Activated B cell treated with CpG ODN at 0.5 μM for 24 hours (primary cell): ENCODE data around the gene ARHGEF11. TPM values are rescaled to one million over a fixed set of nuclear protein-coding genes. Genes with fewer than 3 reads are reported as not detected.

Source experiments
- ATAC-seq: fragments of 200-7000 bp; cut with Tn5 transposase; one replicate; pipeline ENCODE4 v1.10.0; 2021; ENCODE audit warnings: low read depth, mild to moderate bottlenecking, moderate library complexity
- CTCF ChIA-PET: fragments of 350-600 bp; sonication (Branson Sonifier 250); formaldehyde crosslinking; loops from one replicate; lab custom pipeline; 2021; ENCODE audit warnings: antibody characterized with exemption; lab: Charles Lee
- POLR2A ChIA-PET: fragments of 350-600 bp; sonication (Branson Sonifier 250); formaldehyde crosslinking; loops from one replicate; lab custom pipeline; 2021; ENCODE audit warnings: antibody characterized with exemption; lab: Charles Lee
- DNase-seq: peaks from one replicate; pipeline ENCODE4 v3.0.0; 2022
- H3K27ac Mint-ChIP-seq: one replicate; pipeline ENCODE4 v1.8.0; 2020; ENCODE audit warnings: mixed read lengths
- H3K27me3 Mint-ChIP-seq: one replicate; pipeline ENCODE4 v1.8.0; 2021; ENCODE audit warnings: mixed read lengths
- H3K36me3 Mint-ChIP-seq: one replicate; pipeline ENCODE4 v1.8.0; 2021; ENCODE audit warnings: low read depth, mixed read lengths
- H3K4me1 Mint-ChIP-seq: one replicate; pipeline ENCODE4 v1.8.0; 2021; ENCODE audit warnings: mixed read lengths
- H3K4me3 Mint-ChIP-seq: one replicate; pipeline ENCODE4 v1.8.0; 2020; ENCODE audit warnings: mild to moderate bottlenecking, mixed read lengths
- H3K9me3 Mint-ChIP-seq: one replicate; pipeline ENCODE4 v1.8.0; 2020; ENCODE audit warnings: mixed read lengths
- intact Hi-C: fragments of 100-400 bp; cut with micrococcal nuclease; formaldehyde crosslinking; loops from one replicate; pipeline ENCODE4 v1.15.1; 2024
- total RNA-seq: library from RNA; stranded (reverse); gene quantifications from 2 replicates; pipeline ENCODE4 v1.2.3, GENCODE V29; 2022
- TF ChIP-seq, protein P1 (sequence below): fragments of 200-600 bp; IDR thresholded peaks from one replicate; pipeline ENCODE4 v1.8.0; 2022; ENCODE audit warnings: antibody characterized with exemption, mild to moderate bottlenecking

The ARHGEF11 gene
- total RNA-seq, 1 donor from 2014 or later: 0.95 TPM

DNA sequence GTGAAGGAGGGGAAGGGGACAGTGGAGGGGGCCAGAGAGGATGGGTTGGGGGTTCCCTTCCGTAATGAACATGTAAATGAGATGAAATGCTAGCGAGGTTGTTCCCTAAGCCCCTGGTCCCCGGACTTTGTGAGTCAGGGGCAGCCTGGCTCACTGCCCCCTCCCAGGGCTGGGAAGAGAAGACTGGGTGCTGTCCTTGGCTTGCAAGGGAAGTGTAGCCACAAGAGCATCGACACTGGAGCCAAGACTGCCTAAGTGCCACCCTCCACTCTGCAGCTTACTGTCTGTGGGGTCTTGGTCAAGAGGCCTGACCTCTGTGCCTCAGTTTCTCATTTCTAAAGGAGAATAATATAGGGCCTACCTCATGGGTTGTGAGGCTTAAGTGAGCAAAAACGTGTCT lies 151.5 kb downstream of the ARHGEF11 start:
- Mint-ChIP-seq H3K9me3 (no peaks in the 10 kb centered on the region), H3K27me3 (peaks cover 69% of the 10 kb centered on the region), H3K36me3 (no peaks in the 10 kb centered on the region), H3K4me3 (no peak overlapping the region), H3K4me1 (peaks cover 9% of the 10 kb centered on the region), H3K27ac (no peak overlapping the region)
- intact Hi-C loops: loop anchor here (5.0 kb wide), 2 partner anchors 33 to 82 kb away; no protein-coding TSS in a partner anchor
- CTCF ChIA-PET: no interaction called here
- DNase-seq (no peak), ATAC-seq (no peak)
- POLR2A ChIA-PET: no interaction called here
- TF ChIP-seq, protein P1, sequence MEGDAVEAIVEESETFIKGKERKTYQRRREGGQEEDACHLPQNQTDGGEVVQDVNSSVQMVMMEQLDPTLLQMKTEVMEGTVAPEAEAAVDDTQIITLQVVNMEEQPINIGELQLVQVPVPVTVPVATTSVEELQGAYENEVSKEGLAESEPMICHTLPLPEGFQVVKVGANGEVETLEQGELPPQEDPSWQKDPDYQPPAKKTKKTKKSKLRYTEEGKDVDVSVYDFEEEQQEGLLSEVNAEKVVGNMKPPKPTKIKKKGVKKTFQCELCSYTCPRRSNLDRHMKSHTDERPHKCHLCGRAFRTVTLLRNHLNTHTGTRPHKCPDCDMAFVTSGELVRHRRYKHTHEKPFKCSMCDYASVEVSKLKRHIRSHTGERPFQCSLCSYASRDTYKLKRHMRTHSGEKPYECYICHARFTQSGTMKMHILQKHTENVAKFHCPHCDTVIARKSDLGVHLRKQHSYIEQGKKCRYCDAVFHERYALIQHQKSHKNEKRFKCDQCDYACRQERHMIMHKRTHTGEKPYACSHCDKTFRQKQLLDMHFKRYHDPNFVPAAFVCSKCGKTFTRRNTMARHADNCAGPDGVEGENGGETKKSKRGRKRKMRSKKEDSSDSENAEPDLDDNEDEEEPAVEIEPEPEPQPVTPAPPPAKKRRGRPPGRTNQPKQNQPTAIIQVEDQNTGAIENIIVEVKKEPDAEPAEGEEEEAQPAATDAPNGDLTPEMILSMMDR: no peak

DNA sequence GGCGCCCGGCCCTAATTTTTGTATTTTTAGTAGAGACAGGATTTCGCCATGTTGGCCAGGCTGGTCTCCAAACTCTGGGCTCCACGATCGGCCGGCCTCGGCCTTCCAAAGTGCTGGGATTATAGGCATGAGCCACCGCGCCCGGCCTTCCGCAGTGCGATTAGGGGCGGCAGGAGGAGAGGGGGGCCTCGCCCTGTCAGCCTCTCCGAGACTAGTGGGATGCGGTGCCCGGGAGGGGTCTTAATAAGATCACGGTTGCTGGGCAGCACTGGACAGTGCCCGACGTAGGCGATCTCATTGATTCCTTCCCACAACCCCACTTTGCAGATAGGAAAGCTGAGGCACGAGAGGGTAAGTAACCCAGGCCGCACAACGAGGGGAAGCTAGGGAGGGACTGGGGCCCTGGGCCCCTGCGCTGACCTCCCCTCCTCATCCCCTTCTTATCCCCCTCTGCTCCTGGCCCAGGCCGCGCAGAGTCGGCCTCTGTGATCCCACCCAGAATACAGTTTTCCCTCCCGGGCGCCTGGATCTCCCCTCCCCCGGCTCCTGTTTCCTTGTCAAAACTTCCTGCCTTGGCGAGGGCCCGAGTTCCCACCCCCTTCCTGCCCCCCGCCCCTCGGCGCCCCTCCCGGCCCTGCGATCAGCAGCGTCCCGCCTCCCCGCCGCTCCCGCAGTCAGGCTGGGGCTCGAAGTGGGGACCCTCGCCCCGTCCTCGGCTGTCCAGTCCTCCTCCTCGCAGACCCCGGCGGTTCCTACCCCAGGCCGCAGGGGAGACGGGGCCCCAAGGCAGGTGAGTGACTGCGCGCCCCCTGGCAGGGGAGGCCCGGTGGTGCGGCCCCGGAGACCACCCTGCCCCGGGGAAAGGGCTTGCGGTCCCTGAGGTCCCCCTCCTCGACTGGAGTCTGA lies 152.2 kb downstream of the ARHGEF11 start, which contains the start of gene PEAR1:
PEAR1 (plus strand) TSS at position 671 of the 906 bp plus-strand sequence. CDS start 10,209 bp downstream, outside the sequence.
- CTCF ChIA-PET: interaction anchor here (1.6 kb wide), 1 partner anchor 167 kb away, joined by 5 read pairs; no protein-coding TSS in a partner anchor
- intact Hi-C loops: loop anchor here (5.0 kb wide), 2 partner anchors 34 to 81 kb away; no protein-coding TSS in a partner anchor
- ATAC-seq: no peak
- TF ChIP-seq, protein P1: no peak
- peaks cover 9% of the 10 kb centered on the region for H3K4me1 Mint-ChIP-seq
- peak within 1 kb of the TSS; percentile 61 for H3K4me3 Mint-ChIP-seq
- H3K9me3 Mint-ChIP-seq: no peaks in the 10 kb centered on the region
- DNase-seq: no peak
- peaks cover 69% of the 10 kb centered on the region for H3K27me3 Mint-ChIP-seq
- no peaks in the 10 kb centered on the region for H3K36me3 Mint-ChIP-seq
- H3K27ac Mint-ChIP-seq: no peak within 1 kb of the TSS
- POLR2A ChIA-PET: no interaction called here

DNA sequence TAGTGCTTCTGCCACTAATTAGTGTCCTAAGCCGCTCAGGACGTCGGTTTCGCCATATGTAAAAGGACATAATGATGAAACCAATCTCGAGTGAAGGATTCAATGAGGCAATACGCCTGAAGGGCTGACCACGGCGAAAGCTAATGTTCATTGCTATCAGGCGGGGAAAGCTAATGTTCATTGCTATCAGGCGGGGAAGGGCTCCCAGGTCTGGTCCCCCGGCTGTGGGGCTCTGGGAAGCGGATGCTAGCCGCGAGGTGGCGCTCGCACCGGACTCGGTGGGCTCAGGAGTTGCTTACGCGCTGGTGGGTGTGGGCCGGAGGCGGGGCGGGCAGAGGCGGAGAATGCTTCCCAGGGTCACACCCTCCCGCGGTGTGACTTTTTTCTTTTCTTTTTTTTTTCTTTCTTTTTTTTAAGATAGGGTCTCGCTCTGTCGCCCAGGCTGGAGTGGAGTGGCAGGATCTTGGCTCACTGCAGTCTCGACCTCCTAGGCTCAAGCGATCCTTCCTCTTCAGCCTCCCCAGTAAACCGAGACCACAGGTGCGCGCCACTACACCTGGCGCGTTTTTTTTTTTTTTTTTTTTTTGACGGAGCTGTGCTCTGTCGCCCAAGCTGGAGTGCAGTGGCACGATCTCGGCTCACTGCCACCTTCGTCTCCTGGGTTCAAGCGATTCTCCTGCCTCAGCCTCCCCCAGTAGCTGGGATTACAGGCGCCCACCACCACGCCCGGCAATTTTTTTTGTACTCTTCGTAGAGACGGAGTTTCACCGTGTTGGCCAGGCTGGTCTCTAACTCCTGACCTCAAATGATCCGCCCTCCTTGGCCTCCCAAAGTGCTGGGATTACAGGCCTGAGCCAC lies 153.1 kb downstream of the ARHGEF11 start:
- ATAC-seq: peak; percentile 90
- peaks cover 9% of the 10 kb centered on the region for H3K4me1 Mint-ChIP-seq
- H3K9me3 Mint-ChIP-seq: no peaks in the 10 kb centered on the region
- ChIA-PET POLR2A (no interaction called here), CTCF (interaction anchor here (0.6 to 4.2 kb wide), 3 partner anchors 11 to 203 kb away, joined by 3 to 53 read pairs (median 5); no protein-coding TSS in a partner anchor)
- TF ChIP-seq, protein P1: peak; percentile 32
- H3K4me3 Mint-ChIP-seq: peak overlapping the region; percentile 61
- no peak overlapping the region for H3K27ac Mint-ChIP-seq
- intact Hi-C loops: loop anchor here (5.0 kb wide), 2 partner anchors 35 to 80 kb away; no protein-coding TSS in a partner anchor
- peaks cover 64% of the 10 kb centered on the region for H3K27me3 Mint-ChIP-seq
- peak; percentile 70 for DNase-seq
- H3K36me3 Mint-ChIP-seq: no peaks in the 10 kb centered on the region

DNA sequence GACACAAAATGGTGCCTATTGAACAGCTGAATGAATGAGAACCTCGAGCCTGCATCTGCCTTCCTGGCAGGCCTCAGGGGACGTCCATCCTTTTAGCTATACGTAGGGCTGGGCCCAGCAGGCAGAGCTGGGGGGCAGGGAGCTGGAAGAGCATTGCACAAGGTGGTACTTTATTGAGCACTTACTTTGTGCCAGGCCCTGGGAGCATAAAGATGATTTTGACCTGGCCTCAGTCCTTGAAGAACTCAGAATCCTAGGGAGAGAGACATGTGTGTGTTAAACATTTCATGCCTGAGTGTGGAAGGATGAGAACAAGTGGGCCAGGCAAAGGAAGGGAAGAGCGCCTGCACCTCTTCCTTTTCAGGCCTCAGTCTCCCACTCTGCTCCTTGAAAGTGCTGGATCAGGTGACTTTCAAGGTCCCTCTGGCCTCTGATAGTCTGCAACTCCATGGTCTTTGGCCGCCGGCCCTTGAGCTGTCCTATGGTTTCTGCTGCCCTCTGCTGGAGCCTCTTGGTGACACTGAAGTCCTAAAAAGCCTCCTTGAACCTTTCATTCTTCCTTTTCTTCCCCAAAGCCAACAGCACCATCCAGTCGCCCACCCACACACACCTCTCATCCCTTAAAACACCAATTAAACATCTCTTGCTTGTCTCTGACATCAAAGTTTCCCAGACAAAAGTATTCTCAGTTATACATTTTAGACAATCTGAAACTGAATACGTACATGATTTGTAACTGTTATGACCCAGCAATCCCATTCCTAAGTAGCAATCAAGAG lies 155.6 kb downstream of the ARHGEF11 start:
- ChIA-PET CTCF (interaction anchor here (0.8 to 4.2 kb wide), 18 partner anchors 9 to 270 kb away, joined by 3 to 53 read pairs (median 5); partner anchors contain the start of gene NTRK1), POLR2A (interaction anchor here (0.6 kb wide), 1 partner anchor 518 kb away, joined by 3 read pairs; no protein-coding TSS in a partner anchor)
- intact Hi-C loops: loop anchor here (1.0 to 5.0 kb wide), 7 partner anchors 37 to 265 kb away; partner anchors contain the start of genes ISG20L2 and METTL25B
- DNase-seq (peak; percentile 47), ATAC-seq (peak; percentile 36)
- Mint-ChIP-seq H3K4me3 (no peak overlapping the region), H3K4me1 (peaks cover 9% of the 10 kb centered on the region), H3K27me3 (peaks cover 57% of the 10 kb centered on the region), H3K27ac (no peak overlapping the region), H3K36me3 (no peaks in the 10 kb centered on the region), H3K9me3 (no peaks in the 10 kb centered on the region)
- TF ChIP-seq, protein P1: no peak
